ENCODE measurements around the gene ITGAL.

GRCh38 chr16:30484887-30485286, 12.3 kb downstream of the ITGAL start:
- TF ChIP-seq CTCF (IDR thresholded peaks at IDR 0.05 in 8 of 11, conservative IDR thresholded peaks at IDR 0.05 in 3 of 11): no peak
- TF ChIP-seq POLR2AphosphoS5 (IDR thresholded peaks at IDR 0.05): no peak
